H9 (cell line): ENCODE results near the gene KCTD17. TPM values are rescaled to one million over a fixed set of nuclear protein-coding genes. Genes with fewer than 3 reads are reported as not detected.

Experiments used
- DNase-seq: peaks from one replicate; pipeline ENCODE4 v3.0.0-alpha.2; 2017
- H2AFZ ChIP-seq: one replicate; pipeline ENCODE4 v1.6.1; 2013; ENCODE audit warnings: mild to moderate bottlenecking, low read length, control low read depth, moderate library complexity
- H2AK5ac ChIP-seq: 2 replicates; pipeline ENCODE4 v1.6.1; 2013; ENCODE audit warnings: low read length, control low read depth, mixed read lengths; ENCODE audit not compliant: insufficient read length
- H2BK120ac ChIP-seq: one replicate; pipeline ENCODE4 v1.6.1; 2013; ENCODE audit warnings: low read depth, mild to moderate bottlenecking, low read length, control low read depth, inconsistent platforms; ENCODE audit not compliant: poor library complexity, severe bottlenecking
- H2BK12ac ChIP-seq: 2 replicates; pipeline ENCODE4 v1.6.1; 2013; ENCODE audit warnings: low read length, control low read depth, mixed read lengths, low read depth; ENCODE audit not compliant: insufficient read length
- H2BK15ac ChIP-seq: 2 replicates; pipeline ENCODE4 v1.6.1; 2013; ENCODE audit warnings: low read depth, low read length, control low read depth
- H2BK20ac ChIP-seq: one replicate; pipeline ENCODE4 v1.6.1; 2013; ENCODE audit warnings: low read depth, mild to moderate bottlenecking, low read length, control low read depth, inconsistent platforms; ENCODE audit not compliant: poor library complexity, severe bottlenecking
- H2BK5ac ChIP-seq: 2 replicates; pipeline ENCODE4 v1.6.1; 2013; ENCODE audit warnings: low read length, control low read depth, mixed read lengths; ENCODE audit not compliant: insufficient read length
- H3K14ac ChIP-seq: 2 replicates; pipeline ENCODE4 v1.6.1; 2013; ENCODE audit warnings: low read length, control low read depth; ENCODE audit not compliant: insufficient read depth
- H3K18ac ChIP-seq: 2 replicates; pipeline ENCODE4 v1.6.1; 2013; ENCODE audit warnings: low read depth, mild to moderate bottlenecking, mixed read lengths, low read length, control low read depth; ENCODE audit not compliant: insufficient read length
- H3K23ac ChIP-seq: 2 replicates; pipeline ENCODE4 v1.6.1; 2013; ENCODE audit warnings: low read length, control low read depth, mixed read lengths, low read depth; ENCODE audit not compliant: insufficient read length
- H3K23me2 ChIP-seq: 2 replicates; pipeline ENCODE4 v1.6.1; 2013; ENCODE audit warnings: low read depth, mild to moderate bottlenecking, mixed read lengths, low read length, control low read depth; ENCODE audit not compliant: insufficient read length, poor library complexity, severe bottlenecking
- H3K27ac ChIP-seq: 2 replicates; pipeline ENCODE4 v1.5.1; 2013; ENCODE audit warnings: low read length, control low read depth, mixed read lengths, low read depth; ENCODE audit not compliant: insufficient read length
- H3K27me3 ChIP-seq: 2 replicates; pipeline ENCODE4 v1.6.1; 2013; ENCODE audit warnings: low read length, control low read depth, inconsistent platforms; ENCODE audit not compliant: insufficient read depth
- H3K4ac ChIP-seq: 2 replicates; pipeline ENCODE4 v1.6.1; 2013; ENCODE audit warnings: low read depth, mild to moderate bottlenecking, control low read depth, inconsistent platforms, low read length, moderate library complexity
- H3K4me1 ChIP-seq: 2 replicates; pipeline ENCODE4 v1.6.1; 2013; ENCODE audit warnings: low read length, control low read depth, inconsistent platforms; ENCODE audit not compliant: insufficient read depth
- H3K4me2 ChIP-seq: 2 replicates; pipeline ENCODE4 v1.6.1; 2013; ENCODE audit warnings: low read length, control low read depth, mixed read lengths; ENCODE audit not compliant: insufficient read length, insufficient read depth
- H3K56ac ChIP-seq: 2 replicates; pipeline ENCODE4 v1.6.1; 2013; ENCODE audit warnings: low read depth, mild to moderate bottlenecking, mixed read lengths, low read length, control low read depth; ENCODE audit not compliant: insufficient read length
- H3K79me1 ChIP-seq: 2 replicates; pipeline ENCODE4 v1.6.1; 2013; ENCODE audit warnings: low read depth, mild to moderate bottlenecking, moderate library complexity, low read length, control low read depth, inconsistent platforms; ENCODE audit not compliant: insufficient read depth, poor library complexity, severe bottlenecking
- H3K79me2 ChIP-seq: 2 replicates; pipeline ENCODE4 v1.6.1; 2013; ENCODE audit warnings: low read length, control low read depth, inconsistent platforms; ENCODE audit not compliant: insufficient read depth
- H3K9ac ChIP-seq: 2 replicates; pipeline ENCODE4 v1.6.1; 2013; ENCODE audit warnings: low read length, control low read depth, mixed read lengths; ENCODE audit not compliant: insufficient read length; ENCODE audit errors: extremely low read depth
- H3K9me3 ChIP-seq: one replicate; pipeline ENCODE4 v1.6.1; 2013; ENCODE audit warnings: low read depth, low read length, inconsistent platforms; ENCODE audit not compliant: control insufficient read depth
- H3T11ph ChIP-seq: one replicate; pipeline ENCODE4 v1.6.1; 2013; ENCODE audit warnings: mild to moderate bottlenecking, low read length, control low read depth, inconsistent platforms
- H4K20me1 ChIP-seq: one replicate; pipeline ENCODE4 v1.6.1; 2013; ENCODE audit not compliant: control insufficient read depth, insufficient read length, insufficient read depth
- H4K5ac ChIP-seq: 2 replicates; pipeline ENCODE4 v1.6.1; 2013; ENCODE audit warnings: low read depth, mild to moderate bottlenecking, mixed read lengths, low read length, control low read depth; ENCODE audit not compliant: insufficient read length
- H4K8ac ChIP-seq: replicated peaks from 2 replicates; pipeline ENCODE4 v1.6.1; 2013; ENCODE audit warnings: low read length, control low read depth, mixed read lengths, low read depth; ENCODE audit not compliant: insufficient read length
- H4K91ac ChIP-seq: 2 replicates; pipeline ENCODE4 v1.6.1; 2013; ENCODE audit warnings: low read depth, mild to moderate bottlenecking, moderate library complexity, mixed read lengths, low read length, control low read depth; ENCODE audit not compliant: insufficient read length
- H3K27ac Mint-ChIP-seq, 3 experiments: 2 replicates in 2 of 3; 3 replicates in 1 of 3; pipeline ENCODE4 v1.8.0; 2020 to 2021; ENCODE audit warnings: mixed read lengths in 3 of 3, mild to moderate bottlenecking in 1 of 3, moderate library complexity in 1 of 3
- H3K27me3 Mint-ChIP-seq: 2 replicates; pipeline ENCODE4 v1.8.0; 2021; ENCODE audit warnings: low read depth, mild to moderate bottlenecking, moderate library complexity, mixed read lengths
- H3K36me3 Mint-ChIP-seq, 3 experiments: 2 replicates in 2 of 3; 3 replicates in 1 of 3; pipeline ENCODE4 v1.8.0; 2020 to 2021; ENCODE audit warnings: low read depth in 3 of 3, mixed read lengths in 3 of 3; ENCODE audit not compliant: insufficient read depth in 1 of 3
- H3K4me1 Mint-ChIP-seq, 2 experiments: 2 replicates each; pipeline ENCODE4 v1.8.0; 2020; ENCODE audit warnings: mixed read lengths in 2 of 2
- H3K4me3 Mint-ChIP-seq, 2 experiments: 2 replicates in 1 of 2; 3 replicates in 1 of 2; pipeline ENCODE4 v1.8.0; 2020 to 2021; ENCODE audit warnings: mild to moderate bottlenecking in 2 of 2, mixed read lengths in 2 of 2, moderate library complexity in 1 of 2
- H3K9me3 Mint-ChIP-seq, 2 experiments: 2 replicates in 1 of 2; 3 replicates in 1 of 2; pipeline ENCODE4 v1.8.0; 2020; ENCODE audit warnings: mild to moderate bottlenecking in 2 of 2, mixed read lengths in 2 of 2, moderate library complexity in 1 of 2
- WGBS: extraction: QIAGEN DNeasy Blood & Tissue Kit; methylation state at CpG from one replicate; pipeline ENCODE4 v1.1.7; 2013; ENCODE audit warnings: missing lambda C conversion rate, low lambda C conversion rate, mixed read lengths; ENCODE audit not compliant: insufficient read length; ENCODE audit errors: extremely low coverage; 5-methylcytosine and 5-hydroxymethylcytosine counted together
- total RNA-seq: library from RNA; stranded (reverse); gene quantifications from 2 replicates; pipeline ENCODE4 v1.2.1, GENCODE V29; 2021
- TF ChIP-seq, protein P1 (sequence below): fragments of 200-600 bp; sonication (generic); conservative IDR thresholded peaks from 3 replicates; pipeline ENCODE4 v1.8.0; 2021; ENCODE audit warnings: antibody characterized with exemption, mild to moderate bottlenecking

Gene KCTD17
- total RNA-seq, 1 experiment from 2014 or later: 34.1 TPM

- Mint-ChIP-seq H3K27me3 (peaks cover 73% of the 10 kb centered on the region), H3K36me3 (no peaks in the 10 kb centered on the region), H3K4me3 (no peak overlapping the region), H3K4me1 (peaks cover 8 to 11% of the 10 kb centered on the region in 2 experiments), H3K9me3 (no peaks in the 10 kb centered on the region), H3K27ac (no peak overlapping the region)
- Histone ChIP-seq H4K91ac (no peak overlapping the region), H3K9ac (no peak overlapping the region), H2BK5ac (no peak overlapping the region), H3K4me1 (no peaks in the 10 kb centered on the region; the same call in 1 of the 2 replicates), H3K9me3 (no peaks in the 10 kb centered on the region), H2BK120ac (no peak overlapping the region), H3K79me1 (no peaks in the 10 kb centered on the region), H3K23ac (no peak overlapping the region), H3T11ph (no peak overlapping the region), H2BK15ac (no peak overlapping the region), H4K8ac (no peak overlapping the region), H3K18ac (no peak overlapping the region), H2BK20ac (no peak overlapping the region), H4K20me1 (no peaks in the 10 kb centered on the region), H3K4me2 (no peak overlapping the region), H4K5ac (no peak overlapping the region), H3K14ac (no peak overlapping the region), H3K23me2 (no peaks in the 10 kb centered on the region), H3K4ac (no peak overlapping the region), H3K79me2 (no peaks in the 10 kb centered on the region), H3K27me3 (no peaks in the 10 kb centered on the region; the same call in 1 of the 2 replicates), H2BK12ac (no peak overlapping the region), H3K27ac (no peak overlapping the region), H2AFZ (no peak overlapping the region), H3K56ac (no peak overlapping the region), H2AK5ac (no peak overlapping the region)
- TF ChIP-seq, protein P1, sequence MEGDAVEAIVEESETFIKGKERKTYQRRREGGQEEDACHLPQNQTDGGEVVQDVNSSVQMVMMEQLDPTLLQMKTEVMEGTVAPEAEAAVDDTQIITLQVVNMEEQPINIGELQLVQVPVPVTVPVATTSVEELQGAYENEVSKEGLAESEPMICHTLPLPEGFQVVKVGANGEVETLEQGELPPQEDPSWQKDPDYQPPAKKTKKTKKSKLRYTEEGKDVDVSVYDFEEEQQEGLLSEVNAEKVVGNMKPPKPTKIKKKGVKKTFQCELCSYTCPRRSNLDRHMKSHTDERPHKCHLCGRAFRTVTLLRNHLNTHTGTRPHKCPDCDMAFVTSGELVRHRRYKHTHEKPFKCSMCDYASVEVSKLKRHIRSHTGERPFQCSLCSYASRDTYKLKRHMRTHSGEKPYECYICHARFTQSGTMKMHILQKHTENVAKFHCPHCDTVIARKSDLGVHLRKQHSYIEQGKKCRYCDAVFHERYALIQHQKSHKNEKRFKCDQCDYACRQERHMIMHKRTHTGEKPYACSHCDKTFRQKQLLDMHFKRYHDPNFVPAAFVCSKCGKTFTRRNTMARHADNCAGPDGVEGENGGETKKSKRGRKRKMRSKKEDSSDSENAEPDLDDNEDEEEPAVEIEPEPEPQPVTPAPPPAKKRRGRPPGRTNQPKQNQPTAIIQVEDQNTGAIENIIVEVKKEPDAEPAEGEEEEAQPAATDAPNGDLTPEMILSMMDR: no peak
- no CpG with 5 or more reads among the region's 10 CpGs for WGBS
- no peak for DNase-seq
Observed at GRCh38 chr22:37084385-37084784, 32.8 kb downstream of the KCTD17 start.
